ENCODE results near the gene BMF.

The BMF gene

GRCh38 chr15:40063563-40064011 is 45.1 kb downstream of the BMF start:
- Histone ChIP-seq H3K27ac (no peak overlapping the region), H3K36me3 (no peaks in the 10 kb centered on the region), H3K4me3 (ENCODE audit: low read depth, low read length) (no peak overlapping the region), H3K27me3 (ENCODE audit: insufficient read depth, low read depth, severe bottlenecking) (no peaks in the 10 kb centered on the region), H3K9me3 (ENCODE audit: severe bottlenecking) (no peaks in the 10 kb centered on the region)
- no peak for DNase-seq
- no peak for TF ChIP-seq CTCF (IDR thresholded peaks at IDR 0.05; ENCODE audit: low read depth, low read length)

- TF ChIP-seq CTCF (IDR thresholded peaks at IDR 0.05; ENCODE audit: low read depth, low read length), result no peak
- Histone ChIP-seq H3K27me3 (ENCODE audit: insufficient read depth, low read depth, severe bottlenecking) (no peaks in the 10 kb centered on the region), H3K36me3 (no peaks in the 10 kb centered on the region), H3K27ac (no peak overlapping the region), H3K4me3 (ENCODE audit: low read depth, low read length) (no peak overlapping the region), H3K9me3 (ENCODE audit: severe bottlenecking) (no peaks in the 10 kb centered on the region)
- no peak for DNase-seq
Measured at GRCh38 chr15:40062816-40063562, 45.7 kb downstream of the BMF start.

GRCh38 chr15:40061212-40061901 is 47.3 kb downstream of the BMF start:
- H3K9me3 ChIP-seq (ENCODE audit: severe bottlenecking), result no peaks in the 10 kb centered on the region
- H3K27me3 ChIP-seq (ENCODE audit: insufficient read depth, low read depth, severe bottlenecking), result no peaks in the 10 kb centered on the region
- H3K4me3 ChIP-seq (ENCODE audit: low read depth, low read length), result no peak overlapping the region
- DNase-seq, result no peak
- no peaks in the 10 kb centered on the region for H3K36me3 ChIP-seq
- H3K27ac ChIP-seq, result no peak overlapping the region
- TF ChIP-seq CTCF (IDR thresholded peaks at IDR 0.05; ENCODE audit: low read depth, low read length), result no peak

- TF ChIP-seq CTCF (IDR thresholded peaks at IDR 0.05; ENCODE audit: low read depth, low read length), result no peak
- Histone ChIP-seq H3K27ac (no peak overlapping the region), H3K27me3 (ENCODE audit: insufficient read depth, low read depth, severe bottlenecking) (no peaks in the 10 kb centered on the region), H3K36me3 (no peaks in the 10 kb centered on the region), H3K9me3 (ENCODE audit: severe bottlenecking) (no peaks in the 10 kb centered on the region), H3K4me3 (ENCODE audit: low read depth, low read length) (no peak overlapping the region)
- no peak for DNase-seq
Measured at GRCh38 chr15:40060236-40060961, 48.3 kb downstream of the BMF start.

- Histone ChIP-seq H3K4me3 (ENCODE audit: low read depth, low read length) (no peak overlapping the region), H3K9me3 (ENCODE audit: severe bottlenecking) (no peaks in the 10 kb centered on the region), H3K36me3 (no peaks in the 10 kb centered on the region), H3K27ac (no peak overlapping the region), H3K27me3 (ENCODE audit: insufficient read depth, low read depth, severe bottlenecking) (no peaks in the 10 kb centered on the region)
- TF ChIP-seq CTCF (IDR thresholded peaks at IDR 0.05; ENCODE audit: low read depth, low read length), result no peak
- DNase-seq, result no peak
Measured at GRCh38 chr15:40059821-40060220, 48.9 kb downstream of the BMF start.
